OCI-LY1 (cell line): ENCODE measurements around the gene TNFRSF14.

Experiments used
- H2AFZ ChIP-seq: fragments of 200-600 bp; sonication (generic), shearing (Covaris generic); 2 replicates; pipeline ENCODE4 v1.6.0; 2014; ENCODE audit warnings: antibody characterized with exemption, mild to moderate bottlenecking, low read length
- H3F3A ChIP-seq: fragments of 200-600 bp; sonication (generic), shearing (Covaris generic); 2 replicates; pipeline ENCODE4 v1.6.0; 2014; ENCODE audit warnings: mild to moderate bottlenecking, antibody characterized with exemption, low read length, moderate library complexity; ENCODE audit not compliant: insufficient read depth
- H3K27ac ChIP-seq: fragments of 200-600 bp; sonication (generic); 2 replicates; pipeline ENCODE4 v1.5.1; 2014; ENCODE audit warnings: low read length, mixed run types, mild to moderate bottlenecking, low read depth; ENCODE audit not compliant: poor library complexity, severe bottlenecking
- H3K27me3 ChIP-seq: fragments of 200-600 bp; sonication (generic); 2 replicates; pipeline ENCODE4 v1.6.0; 2014; ENCODE audit warnings: antibody characterized with exemption, mild to moderate bottlenecking, low read length, moderate library complexity; ENCODE audit not compliant: insufficient read depth
- H3K36me3 ChIP-seq: fragments of 200-600 bp; sonication (generic); 2 replicates; pipeline ENCODE4 v1.6.1; 2014; ENCODE audit warnings: mild to moderate bottlenecking, antibody characterized with exemption, low read length, moderate library complexity, mixed read lengths; ENCODE audit not compliant: insufficient read depth
- H3K4me1 ChIP-seq: fragments of 200-600 bp; sonication (generic); 2 replicates; pipeline ENCODE4 v1.5.1; 2014; ENCODE audit warnings: mild to moderate bottlenecking, low read length, moderate library complexity; ENCODE audit not compliant: insufficient read depth, severe bottlenecking
- H3K4me2 ChIP-seq: fragments of 200-600 bp; sonication (generic), shearing (Covaris generic); 2 replicates; pipeline ENCODE4 v1.6.1; 2014; ENCODE audit warnings: low read length
- H3K4me3 ChIP-seq: fragments of 200-600 bp; sonication (generic); 2 replicates; pipeline ENCODE4 v1.5.1; 2014; ENCODE audit warnings: low read length, low read depth, mild to moderate bottlenecking, mixed read lengths; ENCODE audit not compliant: poor library complexity, severe bottlenecking
- H3K79me2 ChIP-seq: fragments of 200-600 bp; shearing (Covaris generic); 2 replicates; pipeline ENCODE4 v1.6.1; 2016; ENCODE audit warnings: mixed run types, low read length, mixed read lengths; ENCODE audit not compliant: insufficient read depth
- H3K9ac ChIP-seq: fragments of 200-600 bp; sonication (generic), shearing (Covaris generic); 2 replicates; pipeline ENCODE4 v1.6.1; 2014; ENCODE audit warnings: mild to moderate bottlenecking, low read length, mixed read lengths
- H3K9me2 ChIP-seq: fragments of 200-600 bp; sonication (generic), shearing (Covaris generic); 2 replicates; pipeline ENCODE4 v1.6.1; 2014; ENCODE audit warnings: low read depth, mild to moderate bottlenecking, low read length, mixed read lengths
- H3K9me3 ChIP-seq: fragments of 200-600 bp; shearing (Covaris generic); 2 replicates; pipeline ENCODE4 v1.6.1; 2014; ENCODE audit warnings: low read length, mixed read lengths
- H4K20me1 ChIP-seq: fragments of 200-600 bp; sonication (generic), shearing (Covaris generic); 2 replicates; pipeline ENCODE4 v1.6.0; 2016; ENCODE audit warnings: mild to moderate bottlenecking, low read length; ENCODE audit not compliant: insufficient read depth
- EZH2 ChIP-seq: fragments of 200-600 bp; sonication (generic), shearing (Covaris generic); IDR thresholded peaks from 2 replicates; pipeline ENCODE4 v1.8.0; 2017; ENCODE audit warnings: borderline replicate concordance, mixed run types, mild to moderate bottlenecking, antibody characterized with exemption, low read length, moderate library complexity, mixed read lengths
- TF ChIP-seq, protein P1 (sequence below): fragments of 200-600 bp; sonication (generic), shearing (Covaris generic); IDR thresholded peaks from 2 replicates; pipeline ENCODE4 v1.5.1; 2017; ENCODE audit warnings: mild to moderate bottlenecking, antibody characterized with exemption, low read length, moderate library complexity, mixed read lengths

The TNFRSF14 gene

DNA sequence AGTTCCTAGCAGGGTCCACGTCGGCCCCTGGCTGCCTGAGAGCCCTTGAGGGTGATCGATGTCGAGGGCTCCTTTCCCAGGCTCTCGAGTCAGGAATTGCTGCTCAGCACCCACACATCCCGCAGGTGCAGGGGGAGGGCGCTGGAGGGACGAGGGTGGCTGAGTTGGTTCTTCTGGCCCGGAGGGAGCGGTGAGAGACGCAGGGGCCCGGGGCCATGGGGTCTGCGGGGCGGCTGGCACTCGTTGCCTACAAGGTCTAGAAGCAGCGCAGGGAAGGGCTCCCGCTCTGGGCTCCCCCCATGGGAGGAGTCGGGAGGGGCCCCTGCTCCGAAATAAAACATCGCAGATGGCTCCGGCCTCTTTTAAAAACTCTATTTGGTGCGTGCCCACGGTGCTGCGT is 48.0 kb upstream of the TNFRSF14 start:
- H3K27ac ChIP-seq, result no peak overlapping the region
- no peak overlapping the region for H3K4me2 ChIP-seq
- H3F3A ChIP-seq, result no peaks in the 10 kb centered on the region
- TF ChIP-seq EZH2, result no peak
- TF ChIP-seq, protein P1, sequence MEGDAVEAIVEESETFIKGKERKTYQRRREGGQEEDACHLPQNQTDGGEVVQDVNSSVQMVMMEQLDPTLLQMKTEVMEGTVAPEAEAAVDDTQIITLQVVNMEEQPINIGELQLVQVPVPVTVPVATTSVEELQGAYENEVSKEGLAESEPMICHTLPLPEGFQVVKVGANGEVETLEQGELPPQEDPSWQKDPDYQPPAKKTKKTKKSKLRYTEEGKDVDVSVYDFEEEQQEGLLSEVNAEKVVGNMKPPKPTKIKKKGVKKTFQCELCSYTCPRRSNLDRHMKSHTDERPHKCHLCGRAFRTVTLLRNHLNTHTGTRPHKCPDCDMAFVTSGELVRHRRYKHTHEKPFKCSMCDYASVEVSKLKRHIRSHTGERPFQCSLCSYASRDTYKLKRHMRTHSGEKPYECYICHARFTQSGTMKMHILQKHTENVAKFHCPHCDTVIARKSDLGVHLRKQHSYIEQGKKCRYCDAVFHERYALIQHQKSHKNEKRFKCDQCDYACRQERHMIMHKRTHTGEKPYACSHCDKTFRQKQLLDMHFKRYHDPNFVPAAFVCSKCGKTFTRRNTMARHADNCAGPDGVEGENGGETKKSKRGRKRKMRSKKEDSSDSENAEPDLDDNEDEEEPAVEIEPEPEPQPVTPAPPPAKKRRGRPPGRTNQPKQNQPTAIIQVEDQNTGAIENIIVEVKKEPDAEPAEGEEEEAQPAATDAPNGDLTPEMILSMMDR, result no peak
- no peaks in the 10 kb centered on the region for H3K79me2 ChIP-seq
- peaks cover 1% of the 10 kb centered on the region; the same call in 1 of the 2 replicates for H3K27me3 ChIP-seq
- no peaks in the 10 kb centered on the region for H3K9me2 ChIP-seq
- no peaks in the 10 kb centered on the region for H4K20me1 ChIP-seq
- H2AFZ ChIP-seq, result no peak overlapping the region
- H3K36me3 ChIP-seq, result peaks cover 54% of the 10 kb centered on the region
- H3K4me3 ChIP-seq, result no peak overlapping the region
- H3K9ac ChIP-seq, result no peak overlapping the region
- H3K4me1 ChIP-seq, result no peaks in the 10 kb centered on the region
- no peaks in the 10 kb centered on the region for H3K9me3 ChIP-seq

DNA sequence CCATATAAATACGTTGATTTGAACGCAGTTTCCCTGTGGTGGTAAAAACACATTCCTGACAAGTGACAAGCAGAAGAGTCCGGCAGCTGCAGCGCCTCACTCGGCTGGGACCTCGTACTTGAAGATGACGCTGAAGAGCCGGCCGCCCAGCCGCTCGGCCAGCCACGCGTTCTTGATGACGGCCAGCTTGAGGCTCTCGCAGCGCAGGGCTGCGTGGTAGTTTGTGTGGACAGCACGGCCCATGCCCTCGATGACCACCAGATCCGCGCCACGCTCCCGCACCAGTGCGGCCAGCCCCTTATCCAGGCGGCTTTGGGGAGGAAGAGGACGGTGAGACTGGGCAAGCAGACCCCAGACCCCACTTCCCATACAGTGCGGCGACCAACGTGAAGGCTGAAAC is 47.4 kb upstream of the TNFRSF14 start:
- Histone ChIP-seq H3K4me1 (no peaks in the 10 kb centered on the region), H3K4me3 (no peak overlapping the region), H2AFZ (no peak overlapping the region), H3K79me2 (no peaks in the 10 kb centered on the region), H3K9me3 (no peaks in the 10 kb centered on the region), H3F3A (no peaks in the 10 kb centered on the region), H3K9ac (no peak overlapping the region), H3K9me2 (no peaks in the 10 kb centered on the region), H3K27me3 (no peaks in the 10 kb centered on the region), H3K4me2 (no peak overlapping the region), H4K20me1 (no peaks in the 10 kb centered on the region), H3K36me3 (peaks cover 59% of the 10 kb centered on the region), H3K27ac (no peak overlapping the region)
- TF ChIP-seq EZH2, result no peak
- TF ChIP-seq, protein P1, result no peak

DNA sequence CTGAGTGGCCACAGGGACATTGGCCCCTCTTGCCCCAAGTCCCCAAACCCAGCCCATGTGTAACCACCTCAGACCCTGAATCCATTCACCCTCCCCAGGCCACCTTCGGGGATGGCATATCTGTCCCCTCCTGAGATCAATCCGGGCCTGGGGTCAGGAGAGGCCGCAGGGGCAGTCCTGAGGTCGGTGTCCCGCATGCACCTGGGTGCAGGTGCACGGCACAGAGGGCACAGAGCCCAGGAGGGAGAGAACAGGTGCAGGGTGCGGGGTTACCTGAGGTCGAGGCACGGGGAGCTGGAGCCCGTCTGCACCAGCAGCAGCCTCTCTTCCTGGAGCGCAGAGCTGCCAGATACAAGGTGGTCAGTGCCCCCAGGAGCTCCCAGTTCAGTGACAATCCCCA is 46.6 kb upstream of the TNFRSF14 start:
- Histone ChIP-seq H3K36me3 (peaks cover 64% of the 10 kb centered on the region), H3K79me2 (no peaks in the 10 kb centered on the region), H3F3A (no peaks in the 10 kb centered on the region), H3K9me3 (no peaks in the 10 kb centered on the region), H3K9ac (no peak overlapping the region), H3K27ac (no peak overlapping the region), H3K27me3 (no peaks in the 10 kb centered on the region), H3K4me3 (no peak overlapping the region), H3K9me2 (no peaks in the 10 kb centered on the region), H3K4me2 (no peak overlapping the region), H4K20me1 (no peaks in the 10 kb centered on the region), H3K4me1 (no peaks in the 10 kb centered on the region), H2AFZ (no peak overlapping the region)
- TF ChIP-seq, protein P1, result no peak
- no peak for TF ChIP-seq EZH2
